GM18867 (cell line): ENCODE results near the gene TADA2B.

ENCODE experiments used
- ATAC-seq: cut with Tn5 transposase; IDR thresholded peaks from one replicate; pipeline ENCODE4 v1.9.1; 2021; ENCODE audit warnings: mild to moderate bottlenecking, moderate library complexity; ENCODE audit not compliant: unreplicated experiment

Gene TADA2B

GRCh38 chr4:7043284-7044136, at the start of gene TADA2B:
Gene TADA2B (plus strand): TSS chr4:7043372. CDS start chr4:7043580, 208 bp downstream.
- peak; percentile 28 for ATAC-seq

DNA sequence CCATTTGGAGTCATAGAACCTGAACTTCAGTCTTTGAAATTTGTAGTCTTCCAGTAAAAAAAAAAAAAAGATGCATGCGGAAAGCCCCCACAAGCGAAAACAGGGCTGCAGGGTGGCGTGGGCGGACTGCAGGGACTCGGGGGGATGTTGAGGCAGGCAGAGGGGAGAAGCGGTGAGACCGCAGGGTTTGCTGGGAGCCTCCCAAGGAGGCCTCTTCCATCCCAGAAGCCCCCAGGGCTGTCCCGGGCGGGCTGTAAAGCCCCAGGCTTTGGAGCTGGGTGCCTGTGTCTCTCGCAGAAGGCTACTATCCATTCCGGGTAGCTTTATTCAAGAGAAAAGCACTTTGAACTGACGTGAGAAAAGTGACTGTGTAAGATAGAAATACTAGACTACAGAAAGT, 46.7 kb upstream of the TADA2B start:
- no peak for ATAC-seq

GRCh38 chr4:6999172-7000086, 43.7 kb upstream of the TADA2B start:
- ATAC-seq: no peak

- ATAC-seq: no peak
Observed at GRCh38 chr4:7000421-7001176, 42.6 kb upstream of the TADA2B start.

DNA sequence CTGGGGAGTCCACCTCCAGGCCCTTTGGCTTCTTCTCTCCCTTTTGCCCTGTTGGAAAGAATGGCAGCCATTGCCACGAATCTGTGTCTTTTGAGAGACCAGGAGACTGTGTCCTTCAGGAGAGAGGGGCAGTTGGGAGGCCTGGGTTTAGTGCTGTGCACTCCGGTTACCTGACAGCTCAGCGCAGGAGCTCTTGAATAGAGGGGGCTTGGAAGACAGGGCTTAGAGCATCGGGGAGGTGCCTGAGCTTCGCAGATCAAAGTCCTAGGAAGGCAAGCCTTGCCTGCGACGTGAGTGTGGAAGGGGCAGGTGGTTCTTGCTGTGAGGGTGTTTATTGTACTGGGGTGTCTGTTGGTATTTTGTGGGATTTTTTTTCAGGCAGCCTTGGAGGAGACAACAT, 41.9 kb upstream of the TADA2B start:
- ATAC-seq: no peak

DNA sequence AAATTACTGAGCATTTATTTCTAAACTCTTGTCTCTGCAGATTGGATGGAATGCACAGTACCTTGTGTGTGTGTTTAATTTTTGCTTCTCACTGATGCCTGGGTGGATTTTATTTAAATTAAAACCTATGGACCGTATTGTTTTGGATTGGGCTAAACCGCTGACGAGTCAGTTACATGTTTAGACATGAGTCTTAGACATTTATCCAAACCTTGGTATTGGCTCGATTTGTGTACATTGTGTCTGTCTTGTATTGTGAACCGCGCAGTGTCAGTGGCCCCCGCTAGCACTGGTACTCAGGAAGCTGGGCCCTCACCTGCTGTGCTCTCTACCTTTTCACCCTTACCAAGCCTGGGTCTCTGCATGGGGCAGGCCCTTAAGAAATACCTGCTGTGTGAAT, 40.8 kb upstream of the TADA2B start:
- no peak for ATAC-seq

DNA sequence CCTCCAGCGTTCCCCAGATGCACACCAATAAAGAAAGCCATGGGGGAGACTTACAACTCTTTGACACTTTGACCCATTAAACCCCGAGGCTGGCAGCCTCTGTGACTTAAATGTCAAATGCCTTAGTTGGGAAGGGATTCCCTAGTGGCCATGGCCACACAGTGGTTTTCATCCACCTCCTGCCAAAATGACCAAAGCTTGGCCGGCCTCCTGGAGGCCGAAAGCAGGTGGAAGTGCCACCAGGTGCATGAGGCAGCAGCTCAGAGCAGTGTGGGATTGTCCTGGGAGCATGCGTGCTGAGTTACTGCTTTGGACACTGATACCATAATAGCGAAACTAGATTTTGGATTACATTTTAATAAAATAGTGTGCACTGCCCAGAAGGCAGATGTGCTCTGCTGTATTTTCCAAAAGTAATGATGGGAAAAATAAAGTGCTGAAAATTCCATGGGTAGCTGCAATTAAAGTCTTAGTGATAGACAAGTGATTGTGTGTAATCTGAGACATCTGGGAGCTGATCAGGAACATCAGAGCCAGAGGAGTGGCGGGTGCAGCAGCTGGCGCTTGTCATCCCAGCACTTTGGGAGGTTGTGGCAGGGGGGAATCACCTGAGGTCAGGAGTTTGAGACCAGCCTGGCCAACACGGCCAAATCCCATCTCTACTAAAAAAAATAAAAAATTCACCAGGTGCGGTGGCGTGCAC, 39.8 kb upstream of the TADA2B start:
- ATAC-seq: no peak

- ATAC-seq: no peak
Observed at GRCh38 chr4:7003879-7004240, 39.3 kb upstream of the TADA2B start.

- no peak for ATAC-seq
Observed at GRCh38 chr4:7004331-7004730, 38.8 kb upstream of the TADA2B start.

- ATAC-seq: no peak
Observed at GRCh38 chr4:7005571-7005970, 37.6 kb upstream of the TADA2B start.

DNA sequence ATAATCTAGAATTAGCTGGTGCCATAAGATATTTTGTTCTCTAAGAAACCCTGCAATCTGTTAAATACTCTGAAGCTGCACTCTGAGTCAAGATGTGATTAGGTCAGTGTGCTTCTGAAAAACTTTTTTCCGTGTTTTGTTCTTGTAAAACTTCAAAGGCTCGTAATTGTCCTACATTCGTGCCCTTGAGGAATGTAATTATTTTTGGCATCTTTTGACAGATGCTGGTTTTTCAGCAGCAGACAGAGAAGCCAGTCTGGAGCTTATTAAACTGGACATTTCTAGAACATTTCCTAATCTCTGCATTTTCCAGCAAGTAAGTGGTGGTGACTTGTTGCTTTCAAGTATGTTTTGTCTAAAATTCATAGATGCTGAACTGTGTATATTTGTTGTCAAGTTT, 36.8 kb upstream of the TADA2B start:
- no peak for ATAC-seq

DNA sequence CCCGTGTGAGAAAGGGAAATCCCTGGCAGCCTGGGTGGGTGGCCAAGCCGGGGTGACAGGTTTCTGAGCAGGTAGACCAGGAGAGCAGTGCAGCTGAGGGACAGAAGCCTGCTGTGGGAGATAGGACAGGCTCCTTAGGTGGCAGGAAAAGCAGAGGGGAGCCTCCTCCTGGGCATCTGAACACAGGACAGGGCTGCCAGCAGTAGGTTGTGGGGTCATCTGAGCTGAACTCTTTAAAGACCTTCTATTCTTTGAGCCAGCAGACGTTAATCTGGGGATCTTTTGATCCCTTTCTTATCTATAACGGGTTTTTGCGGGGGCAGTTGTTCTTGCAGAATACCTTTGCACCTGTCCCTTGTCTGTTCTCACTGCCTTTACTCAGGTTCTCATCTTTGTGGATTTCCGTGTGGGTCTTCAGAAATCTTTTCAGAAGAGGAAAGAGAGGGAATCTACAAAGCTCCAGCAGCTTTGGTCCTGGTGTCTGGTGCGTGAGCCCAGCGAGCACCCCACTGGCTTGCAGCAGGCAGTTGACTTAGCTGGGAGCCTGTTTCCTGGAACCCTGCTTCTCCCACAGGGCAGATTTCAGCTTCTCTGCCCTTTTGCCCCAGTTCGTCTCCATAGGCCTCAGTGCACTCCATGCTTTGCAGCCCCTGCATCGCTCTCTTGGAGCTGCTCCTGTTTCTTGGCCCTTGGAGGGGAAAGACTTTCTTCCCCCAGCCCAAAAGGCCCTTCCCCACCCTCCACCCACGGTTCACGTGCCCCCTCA, 35.8 kb upstream of the TADA2B start:
- no peak for ATAC-seq

DNA sequence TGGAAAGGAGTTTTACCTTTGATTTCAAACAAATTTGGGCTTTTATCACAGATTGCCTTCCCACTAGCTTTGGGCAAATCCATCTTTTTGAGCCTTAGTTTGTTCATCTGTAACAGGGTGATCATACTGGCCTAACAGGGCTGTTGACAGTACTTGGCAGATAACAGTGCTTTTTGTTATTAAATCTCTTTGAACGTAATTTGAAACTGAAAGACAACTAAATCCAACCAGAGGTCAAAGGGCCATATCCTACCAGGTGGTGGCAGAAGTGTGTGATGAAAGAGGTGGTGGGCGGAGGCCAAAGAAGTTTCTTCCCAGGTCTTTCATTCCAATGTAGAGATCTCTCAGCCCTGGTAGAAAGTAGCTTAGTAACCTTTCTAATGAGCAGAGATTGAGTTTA, 35.2 kb upstream of the TADA2B start:
- no peak for ATAC-seq

GRCh38 chr4:7009564-7009963, 33.6 kb upstream of the TADA2B start:
- no peak for ATAC-seq

GRCh38 chr4:7013175-7013574, 30.0 kb upstream of the TADA2B start:
- no peak for ATAC-seq

- ATAC-seq: no peak
Observed at GRCh38 chr4:7014815-7015214, 28.4 kb upstream of the TADA2B start.

GRCh38 chr4:7015383-7016035, 27.7 kb upstream of the TADA2B start:
- no peak for ATAC-seq

DNA sequence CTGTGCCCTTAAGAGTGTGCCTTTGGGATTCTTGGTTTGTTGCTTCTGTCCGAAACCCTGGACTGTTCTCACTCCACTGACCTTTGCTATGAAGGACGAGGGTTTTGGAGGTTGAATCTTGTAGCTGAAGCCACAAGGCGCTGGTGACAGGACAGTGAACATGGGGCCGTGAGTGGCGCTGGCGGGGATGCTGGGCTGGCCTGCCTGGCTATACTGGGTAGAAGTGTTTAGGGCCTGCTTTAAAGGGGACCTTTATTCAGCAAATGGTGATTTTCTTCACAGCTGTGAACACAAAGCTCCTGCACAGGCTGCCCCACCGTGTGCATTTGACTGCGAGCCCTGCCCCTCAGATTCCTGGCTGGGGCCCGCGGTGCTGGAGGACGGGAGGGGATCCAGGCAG, 27.1 kb upstream of the TADA2B start:
- ATAC-seq: no peak

- no peak for ATAC-seq
Observed at GRCh38 chr4:7016512-7016911, 26.7 kb upstream of the TADA2B start.
